Kidney (tissue), 14 donors: ENCODE measurements around the gene MEI4. TPM values are rescaled to one million over a fixed set of nuclear protein-coding genes. Genes with fewer than 3 reads are reported as not detected.
"Not testable (repeated sequence)": the region's sequence is repeated elsewhere in the genome, so short reads cannot be mapped to it uniquely, and the experiment has no call there.

Experiments
- DNase-seq, 5 donors: peaks; one replicate each; pipeline ENCODE4 v3.0.0-alpha.2; 2013 to 2020
- FAIRE-seq: peaks from 2 replicates; lab custom pipeline; 2012; peaks lifted over from hg19 to GRCh38; lab: Jason Lieb, UNC
- H3K27ac ChIP-seq, 2 donors: one replicate each; pipeline ENCODE4 v1.7.0; 2013; ENCODE audit warnings: low read depth in 2 of 2, low read length in 2 of 2, inconsistent platforms in 1 of 2
- H3K27me3 ChIP-seq: one replicate; pipeline ENCODE4 v1.7.1; 2013; ENCODE audit warnings: low read length, inconsistent platforms; ENCODE audit not compliant: control insufficient read depth, insufficient read depth
- H3K36me3 ChIP-seq, 3 donors: one replicate each; pipeline versions ENCODE4 v1.7.0 to v1.7.1; 2013; ENCODE audit warnings: low read length in 3 of 3, control low read depth in 1 of 3, inconsistent platforms in 1 of 3; ENCODE audit not compliant: insufficient read depth in 3 of 3, control insufficient read depth in 2 of 3
- H3K4me1 ChIP-seq, 3 donors: one replicate each; pipeline versions ENCODE4 v1.7.0 to v1.7.1; 2013; ENCODE audit warnings: low read length in 3 of 3, inconsistent platforms in 1 of 3, low read depth in 1 of 3; ENCODE audit not compliant: control insufficient read depth in 2 of 3, insufficient read depth in 2 of 3
- H3K4me3 ChIP-seq, 3 donors: one replicate each; pipeline versions ENCODE4 v1.7.0 to v1.8.1; 2013; ENCODE audit warnings: low read length in 3 of 3, control low read depth in 1 of 3, inconsistent platforms in 1 of 3
- H3K9ac ChIP-seq, 3 donors: one replicate each; pipeline versions ENCODE4 v1.7.0 to v1.7.1; 2013; ENCODE audit warnings: low read length in 3 of 3, control low read depth in 1 of 3, inconsistent platforms in 1 of 3
- H3K9me3 ChIP-seq, 3 donors: one replicate each; pipeline versions ENCODE4 v1.7.0 to v1.7.1; 2013; ENCODE audit warnings: low read length in 3 of 3, control low read depth in 1 of 3, inconsistent platforms in 1 of 3; ENCODE audit not compliant: control insufficient read depth in 2 of 3, insufficient read depth in 1 of 3
- CTCF ChIP-seq: IDR thresholded peaks from 3 replicates; pipeline ENCODE4 v1.5.1; 2012; ENCODE audit warnings: mild to moderate bottlenecking, moderate library complexity, borderline replicate concordance; ENCODE audit not compliant: insufficient read depth; ENCODE audit errors: extremely low read depth
- intact Hi-C: fragments of 100-400 bp; cut with DNase I; formaldehyde crosslinking; loops from one replicate; pipeline ENCODE4 v1.11.1; 2022
- polyA plus RNA-seq: library from polyadenylated mRNA; stranded (reverse); fragments of 350-450 nt; fragmentation: Illumina TruSeq; extraction: RNeasy Lipid Tissue Mini Kit (QIAGEN cat#74804); gene quantifications from one replicate; pipeline ENCODE4 v1.2.3, GENCODE V29; 2014; ENCODE audit warnings: low read depth, low replicate concordance; ENCODE audit not compliant: insufficient read depth
- total RNA-seq: library from RNA; stranded (reverse); fragmentation: NEBNext Ultra II Directional; extraction: Animal tissue kit (Norgen Biotek cat#: 25700); gene quantifications from one replicate; pipeline ENCODE4 v1.2.1, GENCODE V29; 2021
- donor health status: control.
- donor health status: control.
- donor health status: control.
- donor health status: control.
- donor health status: control.
- donor health status: DM: yes; HTN: yes; CAD: no.
- donor health status: Normal renal cell carcinoma (clear cell type).

MEI4 gene
- total and polyA plus RNA-seq, 2 donors from 2014 or later, result 1.2 to 2.3 TPM

GRCh38 chr6:77816766-77817270, 164.0 kb downstream of the MEI4 start:
- H3K4me1 ChIP-seq, result no peaks in the 10 kb centered on the region
- H3K27ac ChIP-seq, result no peak overlapping the region
- H3K9ac ChIP-seq, result no peak overlapping the region
- intact Hi-C loops, result no loop called here
- H3K4me3 ChIP-seq, result no peak overlapping the region
- no peak for DNase-seq
- H3K36me3 ChIP-seq, result no peaks in the 10 kb centered on the region
- no peaks in the 10 kb centered on the region for H3K27me3 ChIP-seq
- no peak for FAIRE-seq
- no peak for TF ChIP-seq CTCF
- no peaks in the 10 kb centered on the region for H3K9me3 ChIP-seq

GRCh38 chr6:77822265-77822664, 169.4 kb downstream of the MEI4 start:
- H3K9me3 ChIP-seq, result no peaks in the 10 kb centered on the region
- H3K4me1 ChIP-seq, result no peaks in the 10 kb centered on the region
- no peak overlapping the region for H3K27ac ChIP-seq
- no peak overlapping the region for H3K4me3 ChIP-seq
- H3K9ac ChIP-seq, result no peak overlapping the region
- intact Hi-C loops, result no loop called here
- H3K27me3 ChIP-seq, result no peaks in the 10 kb centered on the region
- no peak for FAIRE-seq
- H3K36me3 ChIP-seq, result no peaks in the 10 kb centered on the region
- no peak for DNase-seq
- TF ChIP-seq CTCF, result no peak

- Histone ChIP-seq H3K4me3 (no peak overlapping the region), H3K27ac (no peak overlapping the region), H3K27me3 (no peaks in the 10 kb centered on the region), H3K4me1 (no peaks in the 10 kb centered on the region), H3K36me3 (no peaks in the 10 kb centered on the region), H3K9ac (no peak overlapping the region), H3K9me3 (no peaks in the 10 kb centered on the region)
- intact Hi-C loops, result no loop called here
- FAIRE-seq (no peak), DNase-seq (no peak)
- no peak for TF ChIP-seq CTCF
Observed at GRCh38 chr6:77825204-77825603, 172.4 kb downstream of the MEI4 start.

- Histone ChIP-seq H3K9ac (no peak overlapping the region), H3K4me3 (no peak overlapping the region), H3K27ac (no peak overlapping the region), H3K36me3 (no peaks in the 10 kb centered on the region), H3K27me3 (no peaks in the 10 kb centered on the region), H3K4me1 (no peaks in the 10 kb centered on the region), H3K9me3 (peaks cover 0 to 6% (median 0%) of the 10 kb centered on the region in 3 donors)
- intact Hi-C loops, result no loop called here
- DNase-seq, result no peak
- no peak for FAIRE-seq
- TF ChIP-seq CTCF, result no peak
Observed at GRCh38 chr6:77829736-77830135, 176.9 kb downstream of the MEI4 start.

- H3K4me3 ChIP-seq, H3K36me3 ChIP-seq, H3K27me3 ChIP-seq, FAIRE-seq, H3K9me3 ChIP-seq, intact Hi-C loops, H3K9ac ChIP-seq, H3K27ac ChIP-seq, H3K4me1 ChIP-seq, DNase-seq: not testable (repeated sequence)
Observed at GRCh38 chr6:77833749-77834148, 180.9 kb downstream of the MEI4 start.
